Measurements from ENCODE around the gene FBXL16.

Gene FBXL16

DNA sequence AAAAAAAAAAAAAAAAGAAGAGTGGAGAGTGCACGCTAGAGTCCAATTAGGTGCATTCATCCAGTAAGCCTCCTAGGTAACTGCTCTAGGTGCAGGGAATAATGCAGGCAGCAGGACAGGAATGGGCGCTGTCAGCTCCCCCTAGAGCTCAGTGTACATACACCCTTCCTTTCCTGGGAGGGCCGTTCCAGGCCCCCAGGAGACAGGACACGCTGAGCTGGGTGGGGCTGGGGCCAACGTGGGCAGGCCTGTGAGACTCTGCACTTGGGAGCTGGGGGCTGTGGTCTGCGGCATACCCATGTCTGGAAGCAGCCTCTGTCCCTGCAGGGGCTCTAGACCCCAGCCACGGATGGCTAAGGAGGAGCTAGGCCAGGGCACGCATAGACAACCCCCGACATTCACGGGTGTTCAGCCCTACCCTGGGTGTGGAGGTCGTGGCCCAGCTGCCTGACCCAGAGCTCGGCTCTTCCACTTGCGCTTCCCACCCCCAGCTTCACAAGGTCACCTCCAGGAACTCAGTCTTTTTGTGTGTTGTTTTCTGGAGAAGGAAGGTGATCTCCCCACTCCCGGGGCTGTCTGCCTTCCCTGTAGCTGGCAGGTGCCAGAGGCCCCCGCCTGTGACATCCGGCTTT, 14.3 kb upstream of the FBXL16 start:
- Histone ChIP-seq H2AFZ (ENCODE audit: low read length) (no peak overlapping the region), H2BK15ac (ENCODE audit: low read length) (peak overlapping the region; percentile 30), H3K36me3 (replicated peaks in 1 of 2; ENCODE audit: control insufficient read depth in 2 of 2, insufficient read depth in 2 of 2, low read length in 2 of 2) (peaks cover 15 to 31% of the 10 kb centered on the region in 2 donors), H3K18ac (ENCODE audit: low read length) (peak overlapping the region; percentile 93), H2BK120ac (ENCODE audit: low read depth, low read length) (no peak overlapping the region), H3K14ac (ENCODE audit: low read length) (peak overlapping the region; percentile 94), H3K27me3 (ENCODE audit: control insufficient read depth in 3 of 3, insufficient read depth in 3 of 3, low read depth in 1 of 3, low read length in 3 of 3) (no peaks in the 10 kb centered on the region), H3K4me2 (ENCODE audit: insufficient read depth, low read length, poor library complexity, severe bottlenecking) (peak overlapping the region; percentile 93), H3K23ac (ENCODE audit: low read depth, low read length, poor library complexity) (peak overlapping the region; percentile 99), H3K79me1 (ENCODE audit: low read depth, low read length) (peaks cover 41% of the 10 kb centered on the region), H3K27ac (replicated peaks; ENCODE audit: low read length) (peak overlapping the region; percentile 98), H3K4me3 (ENCODE audit: low read length in 2 of 2) (peak overlapping the region; percentile 88 to 93), H2BK12ac (ENCODE audit: low read length) (peak overlapping the region; percentile 88), H3K4me1 (ENCODE audit: control insufficient read depth in 2 of 2, insufficient read depth in 1 of 2, low read depth in 1 of 2, low read length in 2 of 2) (peaks cover 39 to 49% of the 10 kb centered on the region in 2 donors), H3K9me3 (replicated peaks in 1 of 2; ENCODE audit: control insufficient read depth in 2 of 2, insufficient read depth in 1 of 2, low read depth in 1 of 2, low read length in 2 of 2) (no peaks in the 10 kb centered on the region), H3K4ac (ENCODE audit: low read length) (no peak overlapping the region), H4K91ac (ENCODE audit: low read depth, low read length, poor library complexity) (no peak overlapping the region), H2BK5ac (ENCODE audit: low read length) (peak overlapping the region; percentile 100), H4K8ac (ENCODE audit: low read depth, low read length) (peak overlapping the region; percentile 95), H2AK5ac (ENCODE audit: low read depth, low read length) (peak overlapping the region; percentile 93), H3K9ac (ENCODE audit: low read depth, low read length, poor library complexity) (peak overlapping the region; percentile 100)
- WGBS, 2 donors (ENCODE audit: extremely low coverage in 2 of 2, insufficient read length in 2 of 2, insufficient replicate concordance in 1 of 2), result no CpG with 5 or more reads among the region's 16 CpGs
- DNase-seq (ENCODE audit: low spot score), result no peak

- no CpG with 5 or more reads among the region's 6 CpGs for WGBS, 2 donors (ENCODE audit: extremely low coverage in 2 of 2, insufficient read length in 2 of 2, insufficient replicate concordance in 1 of 2)
- Histone ChIP-seq H4K8ac (ENCODE audit: low read depth, low read length) (no peak overlapping the region), H3K79me1 (ENCODE audit: low read depth, low read length) (peaks cover 43% of the 10 kb centered on the region), H3K18ac (ENCODE audit: low read length) (peak overlapping the region; percentile 44), H2AFZ (ENCODE audit: low read length) (no peak overlapping the region), H3K9ac (ENCODE audit: low read depth, low read length, poor library complexity) (peak overlapping the region; percentile 79), H2AK5ac (ENCODE audit: low read depth, low read length) (peak overlapping the region; percentile 100), H3K4me1 (ENCODE audit: control insufficient read depth in 2 of 2, insufficient read depth in 1 of 2, low read depth in 1 of 2, low read length in 2 of 2) (peaks cover 46 to 58% of the 10 kb centered on the region in 2 donors), H2BK120ac (ENCODE audit: low read depth, low read length) (no peak overlapping the region), H3K9me3 (replicated peaks in 1 of 2; ENCODE audit: control insufficient read depth in 2 of 2, insufficient read depth in 1 of 2, low read depth in 1 of 2, low read length in 2 of 2) (no peaks in the 10 kb centered on the region), H3K4ac (ENCODE audit: low read length) (peak overlapping the region; percentile 44), H2BK5ac (ENCODE audit: low read length) (peak overlapping the region; percentile 100), H4K91ac (ENCODE audit: low read depth, low read length, poor library complexity) (peak overlapping the region; percentile 56), H3K27me3 (ENCODE audit: control insufficient read depth in 3 of 3, insufficient read depth in 3 of 3, low read depth in 1 of 3, low read length in 3 of 3) (peaks cover 0 to 2% (median 0%) of the 10 kb centered on the region in 3 experiments), H3K4me2 (ENCODE audit: insufficient read depth, low read length, poor library complexity, severe bottlenecking) (no peak overlapping the region), H3K23ac (ENCODE audit: low read depth, low read length, poor library complexity) (peak overlapping the region; percentile 34), H2BK12ac (ENCODE audit: low read length) (peak overlapping the region; percentile 59), H3K27ac (replicated peaks; ENCODE audit: low read length) (no peak overlapping the region), H3K14ac (ENCODE audit: low read length) (no peak overlapping the region), H3K36me3 (replicated peaks in 1 of 2; ENCODE audit: control insufficient read depth in 2 of 2, insufficient read depth in 2 of 2, low read length in 2 of 2) (peaks cover 15 to 31% of the 10 kb centered on the region in 2 donors), H2BK15ac (ENCODE audit: low read length) (peak overlapping the region; percentile 100), H3K4me3 (ENCODE audit: low read length in 2 of 2) (no peak overlapping the region)
- DNase-seq (ENCODE audit: low spot score), result no peak
Observed at GRCh38 chr16:718922-719321, 13.3 kb upstream of the FBXL16 start.

- no CpG with 5 or more reads among the region's 9 CpGs for WGBS, 2 donors (ENCODE audit: extremely low coverage in 2 of 2, insufficient read length in 2 of 2, insufficient replicate concordance in 1 of 2)
- H4K8ac ChIP-seq (ENCODE audit: low read depth, low read length), result no peak overlapping the region
- DNase-seq (ENCODE audit: low spot score), result no peak
Observed at GRCh38 chr16:718389-718788, 12.8 kb upstream of the FBXL16 start.

GRCh38 chr16:717450-718245, 12.0 kb upstream of the FBXL16 start:
- Histone ChIP-seq H2BK15ac (ENCODE audit: low read length) (peak overlapping the region; percentile 100), H3K14ac (ENCODE audit: low read length) (no peak overlapping the region), H3K36me3 (replicated peaks in 1 of 2; ENCODE audit: control insufficient read depth in 2 of 2, insufficient read depth in 2 of 2, low read length in 2 of 2) (peaks cover 12 to 28% of the 10 kb centered on the region in 2 donors), H3K23ac (ENCODE audit: low read depth, low read length, poor library complexity) (peak overlapping the region; percentile 97), H4K91ac (ENCODE audit: low read depth, low read length, poor library complexity) (peak overlapping the region; percentile 79), H2AFZ (ENCODE audit: low read length) (no peak overlapping the region), H3K27ac (replicated peaks; ENCODE audit: low read length) (peak overlapping the region; percentile 63), H2BK5ac (ENCODE audit: low read length) (peak overlapping the region; percentile 100), H4K8ac (ENCODE audit: low read depth, low read length) (no peak overlapping the region), H3K18ac (ENCODE audit: low read length) (peak overlapping the region; percentile 98), H3K4ac (ENCODE audit: low read length) (peak overlapping the region; percentile 85), H2AK5ac (ENCODE audit: low read depth, low read length) (peak overlapping the region; percentile 100), H3K4me3 (ENCODE audit: low read length in 2 of 2) (no peak overlapping the region), H3K4me1 (ENCODE audit: control insufficient read depth in 2 of 2, insufficient read depth in 1 of 2, low read depth in 1 of 2, low read length in 2 of 2) (peaks cover 47 to 60% of the 10 kb centered on the region in 2 donors), H3K4me2 (ENCODE audit: insufficient read depth, low read length, poor library complexity, severe bottlenecking) (peak overlapping the region; percentile 31), H2BK120ac (ENCODE audit: low read depth, low read length) (peak overlapping the region; percentile 87), H2BK12ac (ENCODE audit: low read length) (peak overlapping the region; percentile 75), H3K9me3 (replicated peaks in 1 of 2; ENCODE audit: control insufficient read depth in 2 of 2, insufficient read depth in 1 of 2, low read depth in 1 of 2, low read length in 2 of 2) (no peaks in the 10 kb centered on the region), H3K79me1 (ENCODE audit: low read depth, low read length) (peaks cover 40% of the 10 kb centered on the region), H3K27me3 (ENCODE audit: control insufficient read depth in 3 of 3, insufficient read depth in 3 of 3, low read depth in 1 of 3, low read length in 3 of 3) (peaks cover 0 to 5% (median 0%) of the 10 kb centered on the region in 3 experiments), H3K9ac (ENCODE audit: low read depth, low read length, poor library complexity) (peak overlapping the region; percentile 88)
- DNase-seq (ENCODE audit: low spot score), result no peak
- WGBS, 2 donors (ENCODE audit: extremely low coverage in 2 of 2, insufficient read length in 2 of 2, insufficient replicate concordance in 1 of 2), result no CpG with 5 or more reads among the region's 32 CpGs

More at GRCh38 chr16:718389-718788, 12.8 kb upstream of the FBXL16 start:
- Histone ChIP-seq H2BK120ac (ENCODE audit: low read depth, low read length) (no peak overlapping the region), H4K91ac (ENCODE audit: low read depth, low read length, poor library complexity) (no peak overlapping the region), H3K4me1 (ENCODE audit: control insufficient read depth in 2 of 2, insufficient read depth in 1 of 2, low read depth in 1 of 2, low read length in 2 of 2) (peaks cover 47 to 60% of the 10 kb centered on the region in 2 donors), H3K27me3 (ENCODE audit: control insufficient read depth in 3 of 3, insufficient read depth in 3 of 3, low read depth in 1 of 3, low read length in 3 of 3) (peaks cover 0 to 5% (median 0%) of the 10 kb centered on the region in 3 experiments), H2BK15ac (ENCODE audit: low read length) (peak overlapping the region; percentile 100), H2AFZ (ENCODE audit: low read length) (no peak overlapping the region), H3K79me1 (ENCODE audit: low read depth, low read length) (peaks cover 43% of the 10 kb centered on the region), H3K9me3 (replicated peaks in 1 of 2; ENCODE audit: control insufficient read depth in 2 of 2, insufficient read depth in 1 of 2, low read depth in 1 of 2, low read length in 2 of 2) (no peaks in the 10 kb centered on the region), H3K18ac (ENCODE audit: low read length) (peak overlapping the region; percentile 24), H3K4ac (ENCODE audit: low read length) (peak overlapping the region; percentile 44), H3K9ac (ENCODE audit: low read depth, low read length, poor library complexity) (peak overlapping the region; percentile 63), H3K4me2 (ENCODE audit: insufficient read depth, low read length, poor library complexity, severe bottlenecking) (no peak overlapping the region), H3K14ac (ENCODE audit: low read length) (no peak overlapping the region), H2BK12ac (ENCODE audit: low read length) (peak overlapping the region; percentile 95), H2BK5ac (ENCODE audit: low read length) (peak overlapping the region; percentile 100), H3K4me3 (ENCODE audit: low read length in 2 of 2) (peak overlapping the region in 1 of 2 donors; percentile 36), H3K36me3 (replicated peaks in 1 of 2; ENCODE audit: control insufficient read depth in 2 of 2, insufficient read depth in 2 of 2, low read length in 2 of 2) (peaks cover 15 to 31% of the 10 kb centered on the region in 2 donors), H3K23ac (ENCODE audit: low read depth, low read length, poor library complexity) (peak overlapping the region; percentile 34), H3K27ac (replicated peaks; ENCODE audit: low read length) (peak overlapping the region; percentile 63), H2AK5ac (ENCODE audit: low read depth, low read length) (peak overlapping the region; percentile 100)
